ENCODE results near the gene LSAMP.

GRCh38 chr3:116474032-116474780 lies 28.9 kb upstream of the LSAMP start:
- TF ChIP-seq CTCF (IDR thresholded peaks at IDR 0.05) (no peak), POLR2A (IDR thresholded peaks at IDR 0.05; ENCODE audit: low read depth) (no peak)

All from esophagus muscularis mucosa (tissue), 3 donors.